OCI-M1 (cell line): ENCODE measurements around the gene PDE8B.
"Not testable (repeated sequence)": the region's sequence is repeated elsewhere in the genome, so short reads cannot be mapped to it uniquely, and the experiment has no call there.

Experiments used
- DNase-seq: peaks from one replicate; lab custom pipeline; 2025; lab: John Stamatoyannopoulos, UW

PDE8B gene

DNA sequence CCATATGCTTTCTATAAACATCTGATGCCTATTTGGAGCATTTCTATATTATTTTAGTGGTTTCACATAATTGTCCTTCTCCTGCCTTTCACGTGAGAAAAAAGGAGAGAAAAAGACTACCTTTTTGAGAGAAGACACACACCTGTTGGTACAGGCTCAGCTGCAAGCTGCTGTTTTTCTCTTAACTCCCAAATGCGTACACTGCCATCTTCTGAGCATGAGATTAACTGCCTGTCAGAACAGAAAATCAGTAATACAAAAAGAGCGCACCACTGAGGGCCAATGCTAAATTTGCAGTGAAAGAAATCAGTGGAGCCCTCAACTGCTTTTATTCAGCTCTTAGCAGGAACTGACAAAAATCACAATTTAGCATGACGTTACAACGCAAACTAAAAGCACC is 226.7 kb downstream of the PDE8B start:
- peak; percentile 6 for DNase-seq

DNA sequence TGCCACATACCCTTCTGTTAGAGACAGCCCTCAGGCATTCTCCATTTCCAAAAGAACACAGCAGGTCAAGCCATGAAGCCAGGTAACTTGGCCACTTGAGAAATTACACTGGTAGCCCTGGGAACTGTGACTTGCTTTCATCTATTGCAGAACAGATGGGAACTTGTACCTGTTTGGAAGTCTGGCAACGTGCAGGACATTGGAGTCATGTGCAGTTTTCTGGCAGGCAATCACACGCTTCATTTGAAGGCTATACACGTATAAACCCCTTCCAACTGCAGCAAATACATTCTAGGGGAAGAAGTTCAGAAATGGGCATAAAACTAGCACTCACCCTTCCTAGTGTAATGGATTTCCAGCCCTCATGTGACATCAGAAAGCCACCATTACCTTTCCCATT is 227.6 kb downstream of the PDE8B start:
- DNase-seq = no peak

DNA sequence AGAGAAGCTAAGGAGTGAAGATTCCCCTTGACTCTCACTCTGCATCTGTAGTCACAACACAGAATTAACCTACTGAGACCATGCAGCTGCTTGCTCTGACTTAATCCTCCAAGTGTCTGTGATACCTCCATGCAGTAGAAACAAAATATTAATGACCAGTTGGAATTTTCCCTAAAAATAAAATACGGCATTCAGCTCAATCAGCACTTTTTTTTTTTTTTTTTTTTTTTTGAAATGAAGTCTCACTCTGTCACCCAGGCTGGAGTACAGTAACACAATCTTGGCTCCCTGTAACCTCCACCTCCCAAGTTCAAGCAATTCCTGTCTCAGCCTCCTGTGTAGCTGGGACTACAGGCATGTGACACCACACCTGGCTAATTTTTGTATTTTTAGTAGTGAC is 233.2 kb downstream of the PDE8B start:
- DNase-seq = no peak

DNA sequence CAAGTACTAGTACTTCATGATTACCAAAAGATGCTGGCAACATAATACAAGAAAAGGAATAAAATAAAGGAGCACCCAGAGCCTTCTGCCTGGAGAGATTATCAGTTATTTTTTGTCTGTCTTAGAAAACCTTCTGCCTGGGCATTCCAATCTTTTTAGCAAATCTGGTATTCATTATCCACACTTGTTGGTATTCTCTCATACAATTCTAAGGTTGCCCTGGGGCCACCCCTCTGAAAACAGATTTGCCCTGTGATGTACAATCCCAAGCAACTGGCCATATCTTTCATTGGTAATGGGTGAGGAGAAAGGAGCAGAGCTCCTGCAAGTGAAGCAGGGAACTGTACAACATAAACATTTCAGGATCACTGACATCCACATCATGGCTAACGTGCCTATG is 233.9 kb downstream of the PDE8B start:
- no peak for DNase-seq

DNA sequence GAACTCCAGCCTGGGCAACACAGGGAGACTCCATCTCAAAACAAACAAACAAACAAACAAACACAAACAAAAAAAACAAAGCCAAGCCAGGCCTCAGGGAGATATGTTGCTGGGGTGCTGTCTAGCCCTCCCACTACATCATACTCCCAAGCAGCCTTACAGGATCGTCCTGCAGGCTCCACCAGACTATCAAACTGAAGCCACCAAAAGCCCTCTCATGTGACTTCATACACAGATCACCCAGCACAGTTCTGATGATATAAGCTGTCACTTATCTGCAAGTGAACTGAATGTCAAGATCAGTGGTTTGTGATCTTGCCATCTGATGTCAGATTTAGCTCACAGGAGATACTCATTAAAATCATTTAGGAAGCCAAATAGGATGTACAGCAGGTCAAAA is 238.4 kb downstream of the PDE8B start:
- peak; percentile 52 for DNase-seq

DNA sequence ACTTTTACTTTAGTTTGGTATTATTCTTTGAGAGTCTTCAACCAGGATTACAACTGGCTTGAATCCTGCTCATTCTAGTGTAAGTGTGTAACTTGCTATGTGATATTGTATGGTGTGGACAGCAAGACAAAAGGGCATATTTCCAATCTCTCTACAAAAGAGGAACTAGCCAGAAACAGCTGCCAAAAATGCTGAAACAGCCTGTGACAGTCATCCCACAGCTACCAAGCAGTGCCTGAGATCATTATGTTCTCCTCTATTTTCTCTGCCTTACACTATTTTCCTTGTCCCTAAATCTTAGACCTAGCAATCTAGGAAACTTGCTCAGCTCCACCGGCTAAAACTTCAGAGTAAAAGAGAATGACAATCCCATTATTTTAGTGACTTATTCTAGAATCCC is 238.8 kb downstream of the PDE8B start:
- DNase-seq = peak; percentile 90

DNA sequence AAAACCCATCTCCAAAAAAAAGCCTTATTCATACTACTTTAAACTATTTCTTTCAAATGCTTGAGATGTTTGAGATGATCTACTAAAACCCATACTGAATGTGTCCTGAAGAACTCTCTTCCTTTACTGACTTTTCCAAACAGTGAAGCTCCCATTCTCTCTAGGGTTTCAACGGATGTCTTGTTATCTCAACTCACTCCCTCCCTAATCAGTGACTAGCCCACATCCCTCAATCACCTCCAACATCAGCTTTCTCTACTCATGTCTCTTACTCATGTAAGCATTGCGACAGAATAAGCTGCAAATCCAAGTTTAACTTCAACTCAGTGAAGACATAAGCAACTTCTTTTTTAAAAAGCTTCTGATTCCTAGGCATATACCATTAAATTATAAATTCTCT is 239.5 kb downstream of the PDE8B start:
- DNase-seq = peak; percentile 72

DNA sequence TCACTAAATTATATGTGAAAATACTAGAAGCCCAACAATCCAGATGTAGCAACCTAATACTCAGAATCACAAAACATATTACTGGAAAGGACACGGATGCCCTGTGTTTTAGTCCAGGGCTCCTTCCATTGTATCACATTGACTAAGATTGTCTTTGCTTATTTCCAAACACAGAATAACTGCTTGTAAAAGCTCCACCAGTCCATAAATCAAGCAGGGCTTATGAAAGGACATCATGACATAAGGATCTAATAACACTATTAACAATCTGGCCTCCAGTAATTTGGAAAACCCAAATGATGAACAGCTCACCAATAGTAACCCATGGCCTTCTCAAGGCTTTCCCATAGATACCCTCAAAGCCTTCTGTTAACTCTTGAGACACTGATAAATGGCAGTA is 241.9 kb downstream of the PDE8B start:
- DNase-seq = no peak

DNA sequence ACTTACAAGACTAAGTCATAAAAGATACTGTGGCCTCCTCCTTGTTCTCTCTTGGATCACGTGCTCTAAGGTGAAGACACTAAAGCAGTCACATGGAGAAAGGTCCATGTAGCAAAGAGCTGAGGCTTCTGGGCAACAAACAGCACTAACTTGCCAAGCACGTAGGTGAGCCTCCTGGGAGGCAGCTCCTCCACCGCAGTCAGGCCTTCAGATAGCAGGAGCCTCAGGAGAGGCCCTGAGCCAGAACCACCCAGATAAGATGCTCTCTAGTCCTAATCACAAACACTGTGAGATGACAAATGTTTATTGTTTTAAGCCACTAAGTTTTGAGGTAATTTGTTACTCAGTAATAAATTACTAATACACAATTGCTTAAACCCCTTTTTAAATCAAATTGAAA is 243.6 kb downstream of the PDE8B start:
- DNase-seq = peak; percentile 3

DNA sequence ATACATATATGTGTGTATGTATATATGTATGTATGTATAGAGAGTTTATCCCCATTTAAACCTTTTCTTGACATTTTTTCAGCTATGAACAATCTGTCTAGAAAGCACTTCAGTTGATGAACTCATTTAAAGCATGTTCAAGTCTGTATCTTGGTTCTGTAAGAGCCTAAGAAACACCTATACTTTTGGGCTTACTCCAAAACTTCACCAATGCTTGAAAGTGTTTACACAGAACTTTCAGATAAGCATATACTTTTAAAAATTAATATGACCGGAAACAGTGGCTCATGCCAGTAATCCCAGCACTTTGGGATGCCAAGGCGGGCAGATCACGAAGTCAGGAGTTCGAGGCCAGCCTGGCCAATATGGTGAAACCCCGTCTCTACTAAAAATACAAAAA is 250.8 kb downstream of the PDE8B start:
- DNase-seq = no peak

DNA sequence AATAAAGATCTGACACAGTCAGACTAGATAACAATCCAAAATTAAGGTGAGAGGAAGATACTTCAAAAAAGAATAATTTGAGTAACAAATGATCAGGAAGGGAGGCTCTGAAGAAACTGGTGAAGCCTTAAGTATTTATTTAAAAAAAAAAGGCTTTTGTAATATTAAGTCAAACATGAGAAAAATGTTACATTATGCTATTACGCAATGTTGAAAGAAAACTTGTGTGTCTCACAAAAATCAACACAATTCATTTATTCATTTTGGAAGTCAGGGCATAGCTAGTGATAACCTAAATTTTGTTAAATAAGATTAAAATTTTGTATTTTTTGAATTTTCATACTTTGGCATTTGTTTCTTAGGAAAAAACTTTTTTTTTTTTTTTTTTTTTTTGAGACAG is 253.4 kb downstream of the PDE8B start:
- DNase-seq = no peak

DNA sequence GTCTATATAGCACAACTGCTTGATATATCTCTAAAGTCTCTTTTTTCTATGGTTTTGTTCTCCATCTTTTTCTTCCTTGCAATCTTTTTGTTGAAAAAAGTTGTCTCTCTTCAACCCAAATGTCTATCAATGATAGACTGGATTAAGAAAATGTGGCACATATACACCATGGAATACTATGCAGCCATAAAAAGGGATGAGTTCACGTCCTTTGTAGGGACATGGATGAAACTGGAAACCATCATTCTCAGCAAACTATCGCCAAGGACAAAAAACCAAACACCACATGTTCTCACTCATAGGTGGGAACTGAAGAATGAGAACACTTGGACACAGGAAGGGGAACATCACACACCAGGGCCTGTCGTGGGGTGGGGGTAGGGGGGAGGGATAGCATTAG is 258.4 kb downstream of the PDE8B start:
- DNase-seq = not testable (repeated sequence)

DNA sequence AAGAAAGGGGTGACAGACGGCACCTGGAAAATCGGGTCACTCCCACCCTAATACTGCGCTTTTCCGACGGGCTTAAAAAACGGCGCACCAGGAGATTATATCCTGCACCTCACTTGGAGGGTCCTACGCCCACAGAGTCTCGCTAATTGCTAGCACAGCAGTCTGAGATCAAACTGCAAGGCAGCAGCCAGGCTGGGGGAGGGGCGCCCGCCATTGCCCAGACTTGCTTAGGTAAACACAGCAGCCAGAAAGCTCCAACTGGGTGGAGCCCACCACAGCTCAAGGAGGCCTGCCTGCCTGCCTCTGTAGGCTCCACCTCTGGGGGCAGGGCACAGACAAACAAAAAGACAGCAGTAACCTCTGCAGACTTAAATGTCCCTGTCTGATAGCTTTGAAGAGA is 264.6 kb downstream of the PDE8B start:
- not testable (repeated sequence) for DNase-seq
